ENCODE measurements around the gene TNPO2. TPM values are rescaled to one million over a fixed set of nuclear protein-coding genes. Genes with fewer than 3 reads are reported as not detected.

TNPO2 gene
- total RNA-seq, 1 donor from 2014 or later, result 138 TPM

DNA sequence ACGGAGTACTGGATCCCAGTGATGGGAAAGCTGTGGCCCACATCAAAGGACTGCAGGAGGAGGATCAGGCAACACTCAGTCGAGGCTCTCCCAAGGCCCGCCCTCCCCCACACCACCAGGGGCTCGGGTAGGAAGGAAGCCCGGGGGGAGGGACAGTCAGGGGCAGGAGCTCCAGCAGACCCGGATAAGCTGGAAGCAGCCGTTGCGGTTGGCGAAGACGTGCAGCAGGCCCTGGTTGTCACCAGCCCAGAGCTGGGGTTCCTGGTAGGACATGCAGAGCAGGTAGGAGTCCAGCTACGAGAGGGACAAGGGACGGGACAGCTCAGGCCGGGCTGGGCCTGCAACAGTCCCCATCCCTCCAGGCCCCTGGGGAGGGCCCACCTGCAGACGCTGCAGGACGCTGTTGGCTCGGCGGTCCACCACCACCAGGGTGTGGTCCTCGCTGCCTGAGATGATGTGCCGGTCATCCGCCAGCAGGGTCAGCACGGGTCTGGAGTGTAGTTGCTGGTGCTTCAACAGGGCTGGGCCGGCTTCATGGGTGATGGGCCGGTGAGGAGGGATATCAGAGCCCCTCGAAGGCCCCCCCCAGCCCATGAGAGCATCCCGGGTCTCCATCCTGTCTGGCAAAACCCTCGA lies 34.0 kb downstream of the TNPO2 start:
- Mint-ChIP-seq H3K9me3 (no peaks in the 10 kb centered on the region), H3K27ac (ENCODE audit: unreplicated experiment) (no peak overlapping the region), H3K4me3 (no peak overlapping the region), H3K4me1 (no peaks in the 10 kb centered on the region), H3K36me3 (ENCODE audit: low read depth) (no peaks in the 10 kb centered on the region), H3K27me3 (ENCODE audit: low read depth) (no peaks in the 10 kb centered on the region)
- DNase-seq (ENCODE audit: low read depth, low spot score), result no peak
- TF ChIP-seq, protein P1, sequence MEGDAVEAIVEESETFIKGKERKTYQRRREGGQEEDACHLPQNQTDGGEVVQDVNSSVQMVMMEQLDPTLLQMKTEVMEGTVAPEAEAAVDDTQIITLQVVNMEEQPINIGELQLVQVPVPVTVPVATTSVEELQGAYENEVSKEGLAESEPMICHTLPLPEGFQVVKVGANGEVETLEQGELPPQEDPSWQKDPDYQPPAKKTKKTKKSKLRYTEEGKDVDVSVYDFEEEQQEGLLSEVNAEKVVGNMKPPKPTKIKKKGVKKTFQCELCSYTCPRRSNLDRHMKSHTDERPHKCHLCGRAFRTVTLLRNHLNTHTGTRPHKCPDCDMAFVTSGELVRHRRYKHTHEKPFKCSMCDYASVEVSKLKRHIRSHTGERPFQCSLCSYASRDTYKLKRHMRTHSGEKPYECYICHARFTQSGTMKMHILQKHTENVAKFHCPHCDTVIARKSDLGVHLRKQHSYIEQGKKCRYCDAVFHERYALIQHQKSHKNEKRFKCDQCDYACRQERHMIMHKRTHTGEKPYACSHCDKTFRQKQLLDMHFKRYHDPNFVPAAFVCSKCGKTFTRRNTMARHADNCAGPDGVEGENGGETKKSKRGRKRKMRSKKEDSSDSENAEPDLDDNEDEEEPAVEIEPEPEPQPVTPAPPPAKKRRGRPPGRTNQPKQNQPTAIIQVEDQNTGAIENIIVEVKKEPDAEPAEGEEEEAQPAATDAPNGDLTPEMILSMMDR (conservative IDR thresholded peaks at IDR 0.05), result no peak

DNA sequence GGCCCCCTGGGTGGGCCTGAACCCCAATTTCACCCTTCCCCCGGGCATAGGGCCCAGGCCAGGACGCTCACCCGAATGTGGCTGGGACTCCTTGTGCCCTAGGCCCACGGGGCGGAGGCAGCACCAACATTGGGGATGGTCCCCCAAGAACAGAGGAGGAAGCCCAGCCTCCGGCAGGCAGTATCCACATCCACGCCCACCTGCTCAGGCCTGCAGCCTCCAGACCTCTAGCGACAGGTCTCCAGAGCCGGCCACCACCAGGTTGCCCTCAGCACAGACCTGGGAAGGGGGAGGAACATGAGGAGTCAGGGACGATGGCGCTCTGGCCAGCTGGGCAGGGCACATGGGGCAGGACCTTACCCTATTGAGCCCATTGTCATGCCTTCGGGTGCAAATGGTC lies 34.7 kb downstream of the TNPO2 start:
- Mint-ChIP-seq H3K9me3 (no peaks in the 10 kb centered on the region), H3K4me3 (no peak overlapping the region), H3K27me3 (ENCODE audit: low read depth) (no peaks in the 10 kb centered on the region), H3K4me1 (no peaks in the 10 kb centered on the region), H3K27ac (ENCODE audit: unreplicated experiment) (no peak overlapping the region), H3K36me3 (ENCODE audit: low read depth) (no peaks in the 10 kb centered on the region)
- TF ChIP-seq, protein P1 (conservative IDR thresholded peaks at IDR 0.05), result no peak
- DNase-seq (ENCODE audit: low read depth, low spot score), result no peak

DNA sequence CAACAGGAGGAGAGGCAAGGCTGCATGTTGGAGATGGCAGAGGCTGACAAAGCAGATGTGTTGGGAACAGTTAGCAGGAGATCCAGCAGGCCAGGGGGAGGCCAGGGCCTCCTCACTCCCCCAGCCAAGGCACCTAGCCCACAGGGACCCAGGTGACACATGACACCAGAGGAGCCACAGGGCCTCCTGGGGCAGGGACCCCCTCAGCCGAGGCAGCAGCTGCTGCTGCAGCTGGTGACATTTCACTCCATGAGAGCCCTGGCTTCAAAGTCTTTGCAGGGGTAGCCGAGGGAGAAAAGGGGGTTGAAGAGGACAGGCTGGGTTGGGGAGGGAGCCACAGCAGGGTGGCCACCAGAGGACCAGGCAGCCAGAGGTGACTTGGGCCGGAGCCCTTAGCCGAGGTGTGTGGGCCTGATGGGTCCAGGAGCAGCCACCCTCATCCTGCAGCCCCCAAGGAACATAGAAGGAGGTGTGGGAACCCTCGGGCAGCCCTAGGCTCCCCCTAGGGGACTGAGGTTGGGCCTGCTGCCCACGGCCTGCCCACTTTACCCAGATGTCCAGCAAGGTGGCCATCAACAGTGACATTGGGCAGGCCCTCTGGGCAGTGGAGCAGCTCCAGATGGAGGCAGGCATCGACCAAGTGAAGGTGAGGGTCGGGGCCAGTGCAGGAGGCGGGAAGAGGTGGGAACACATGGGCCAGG lies 36.1 kb downstream of the TNPO2 start, which contains the start of gene GNG14:
Gene GNG14, plus strand, starts transcription at position 503 of the 701 bp plus-strand sequence. Its CDS starts 51 bp downstream, at position 554.
- no peak within 1 kb of the TSS for H3K4me3 Mint-ChIP-seq
- TF ChIP-seq, protein P1 (conservative IDR thresholded peaks at IDR 0.05), result no peak
- no peak within 1 kb of the TSS for H3K27ac Mint-ChIP-seq (ENCODE audit: unreplicated experiment)
- H3K36me3 Mint-ChIP-seq (ENCODE audit: low read depth), result no peaks in the 10 kb centered on the region
- no peaks in the 10 kb centered on the region for H3K4me1 Mint-ChIP-seq
- no peaks in the 10 kb centered on the region for H3K9me3 Mint-ChIP-seq
- H3K27me3 Mint-ChIP-seq (ENCODE audit: low read depth), result no peaks in the 10 kb centered on the region
- DNase-seq (ENCODE audit: low read depth, low spot score), result no peak

DNA sequence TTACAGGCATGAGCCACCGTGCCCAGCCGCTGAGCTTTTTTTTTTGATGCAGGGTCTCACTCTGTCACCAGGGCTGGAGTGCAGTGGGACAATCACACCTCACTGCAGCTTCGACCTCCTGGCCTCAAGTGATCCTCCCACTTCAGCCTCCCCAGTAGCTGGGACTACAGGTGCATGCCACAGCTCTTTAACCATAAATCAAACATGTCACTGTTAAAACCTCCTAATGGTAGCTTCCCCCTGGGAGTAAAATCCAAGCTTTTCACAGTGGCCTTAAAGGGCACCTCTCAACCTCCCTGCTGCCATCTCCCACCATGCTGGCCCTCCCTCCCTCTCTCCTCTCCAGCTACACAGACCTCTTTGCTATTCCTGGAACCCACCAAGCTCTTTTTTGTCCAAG lies 37.9 kb downstream of the TNPO2 start:
- DNase-seq (ENCODE audit: low read depth, low spot score), result no peak
- TF ChIP-seq, protein P1 (conservative IDR thresholded peaks at IDR 0.05), result no peak
- Mint-ChIP-seq H3K27ac (ENCODE audit: unreplicated experiment) (peak overlapping the region; percentile 31), H3K4me1 (peaks cover 7% of the 10 kb centered on the region), H3K27me3 (ENCODE audit: low read depth) (peaks cover 5% of the 10 kb centered on the region), H3K9me3 (no peaks in the 10 kb centered on the region), H3K36me3 (ENCODE audit: low read depth) (peaks cover 5% of the 10 kb centered on the region), H3K4me3 (peak overlapping the region; percentile 1)

DNA sequence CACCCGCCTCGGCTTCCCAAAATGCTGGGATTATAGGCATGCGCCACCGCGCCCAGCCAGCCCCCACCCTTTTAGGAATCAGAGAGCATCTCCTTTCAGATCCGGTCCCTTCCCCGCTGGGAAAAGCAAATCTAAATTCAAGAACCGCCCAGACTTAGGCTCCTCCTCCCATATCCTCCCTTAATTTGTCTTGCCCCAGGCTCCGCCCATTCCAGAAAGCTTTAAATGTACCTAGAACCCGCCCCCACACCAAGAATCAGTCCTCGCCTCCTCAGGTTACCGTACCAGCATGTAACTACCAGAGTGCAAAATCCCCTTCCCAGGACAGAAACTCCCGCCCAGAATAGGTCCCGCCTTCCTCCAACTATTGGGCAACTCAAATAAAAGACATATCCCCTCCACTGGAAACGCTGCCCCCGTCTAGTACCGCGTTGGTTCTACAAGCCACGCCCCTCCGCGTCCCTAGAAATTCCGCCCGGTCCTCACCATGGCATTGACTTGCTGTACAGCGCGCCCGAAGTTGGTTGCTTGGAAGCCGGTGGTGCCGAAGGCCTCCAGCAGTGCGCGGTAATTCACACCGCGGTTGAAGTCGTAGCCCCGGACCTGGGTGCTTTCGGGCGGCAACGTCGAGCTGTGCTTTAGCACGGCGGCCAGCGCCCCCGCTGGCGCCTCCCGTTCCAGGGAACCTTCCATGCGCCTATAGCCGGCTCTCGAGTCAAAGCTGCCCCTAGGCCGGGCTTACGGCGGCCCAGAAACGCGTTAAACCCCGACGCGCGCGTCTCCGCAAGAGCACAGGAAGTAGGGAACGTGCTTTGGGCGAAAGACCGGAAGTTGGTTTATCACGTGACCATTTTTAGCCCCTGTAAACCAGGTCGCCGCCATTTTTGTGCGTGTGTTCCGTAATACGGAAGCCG lies 42.4 kb downstream of the TNPO2 start, which contains the start of gene DHPS:
Gene DHPS, minus strand, starts transcription at position 807 of the 914 bp plus-strand sequence. Its CDS starts 114 bp downstream, at position 693.
- Mint-ChIP-seq H3K9me3 (no peaks in the 10 kb centered on the region), H3K27ac (ENCODE audit: unreplicated experiment) (peak within 1 kb of the TSS; percentile 97), H3K27me3 (ENCODE audit: low read depth) (peaks cover 6% of the 10 kb centered on the region), H3K4me1 (peaks cover 14% of the 10 kb centered on the region), H3K4me3 (peak within 1 kb of the TSS; percentile 96), H3K36me3 (ENCODE audit: low read depth) (peaks cover 12% of the 10 kb centered on the region)
- peak; percentile 77 for DNase-seq (ENCODE audit: low read depth, low spot score)
- TF ChIP-seq, protein P1 (conservative IDR thresholded peaks at IDR 0.05), result peak; percentile 1
